Measurements from ENCODE around the gene NUP43. TPM values are rescaled to one million over a fixed set of nuclear protein-coding genes. Genes with fewer than 3 reads are reported as not detected.
"Not testable (repeated sequence)": the region's sequence is repeated elsewhere in the genome, so short reads cannot be mapped to it uniquely, and the experiment has no call there.

NUP43 gene
- total RNA-seq, 1 donor from 2014 or later: 51.4 TPM

GRCh38 chr6:149749082-149749593, 2.8 kb upstream of the NUP43 start:
- DNase-seq (ENCODE audit: low spot score): not testable (repeated sequence)

DNA sequence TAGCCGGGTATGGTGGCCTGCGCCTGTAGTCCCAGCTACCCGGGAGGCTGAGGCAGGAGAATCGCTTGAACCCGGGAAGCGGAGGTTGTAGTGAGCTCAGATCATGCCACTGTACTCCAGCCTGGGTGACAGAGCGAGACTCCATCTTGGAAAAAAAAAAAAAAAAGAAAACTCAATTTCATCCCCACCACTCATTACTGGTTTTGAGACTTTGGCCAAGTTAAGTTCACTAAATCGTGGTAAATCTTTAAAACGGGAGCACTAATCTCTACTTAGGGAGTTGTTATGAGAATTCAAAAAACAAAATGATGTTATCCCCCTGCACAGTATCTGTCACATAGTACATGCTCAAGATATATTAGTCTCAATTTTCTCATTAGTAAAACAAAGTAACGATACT, 1.1 kb downstream of the NUP43 start:
- DNase-seq (ENCODE audit: low spot score): not testable (repeated sequence)

- no peak for DNase-seq (ENCODE audit: low spot score)
Observed at GRCh38 chr6:149734915-149735314, 11.4 kb downstream of the NUP43 start.

DNA sequence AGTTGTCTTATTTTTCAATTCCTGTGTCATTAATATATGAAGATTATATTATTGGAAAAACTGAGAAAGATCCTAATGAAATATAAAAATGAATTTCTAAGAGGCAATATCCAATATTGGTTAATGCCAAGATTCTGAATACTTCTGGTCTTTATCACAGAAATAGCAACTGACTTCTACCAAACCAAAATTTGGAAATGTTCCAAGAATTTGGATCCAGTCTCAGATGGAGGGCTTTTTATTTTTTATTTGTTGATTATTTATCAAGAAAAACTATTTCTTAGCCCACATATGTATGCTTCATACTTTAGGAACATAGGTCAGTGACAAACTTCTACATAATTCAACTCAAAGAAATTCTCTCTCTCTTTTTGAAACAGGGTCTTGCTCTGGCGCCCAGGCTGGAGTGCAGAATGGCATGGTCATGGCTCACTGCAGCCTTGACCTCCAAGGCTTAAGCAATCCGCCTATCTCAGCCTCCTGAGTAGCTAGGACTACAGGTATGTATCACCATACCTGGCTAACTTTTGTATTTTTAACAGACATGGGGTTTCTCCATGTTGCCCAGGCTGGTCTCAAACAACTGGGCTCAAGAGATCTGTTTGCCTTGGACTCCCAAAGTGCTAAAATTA, 13.1 kb downstream of the NUP43 start:
- no peak for DNase-seq (ENCODE audit: low spot score)

DNA sequence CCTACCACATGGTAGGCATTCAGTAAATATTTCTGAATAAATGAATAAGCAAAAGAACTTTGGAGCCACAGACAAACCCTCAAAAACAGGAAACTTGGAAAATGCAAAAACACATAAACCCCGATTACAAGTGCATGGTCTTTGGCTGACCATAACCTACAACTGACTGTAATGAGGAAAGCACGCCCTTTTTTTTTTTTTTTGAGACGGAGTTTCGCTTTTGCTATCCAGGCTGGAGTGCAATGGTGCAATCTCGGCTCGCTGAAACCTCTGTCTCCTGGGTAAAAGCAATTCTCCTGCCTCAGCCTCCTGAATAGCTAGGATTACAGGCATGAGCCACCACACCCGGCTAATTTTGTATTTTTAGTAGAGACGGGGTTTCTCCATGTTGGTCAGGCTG, 16.5 kb downstream of the NUP43 start:
- DNase-seq (ENCODE audit: low spot score): no peak

DNA sequence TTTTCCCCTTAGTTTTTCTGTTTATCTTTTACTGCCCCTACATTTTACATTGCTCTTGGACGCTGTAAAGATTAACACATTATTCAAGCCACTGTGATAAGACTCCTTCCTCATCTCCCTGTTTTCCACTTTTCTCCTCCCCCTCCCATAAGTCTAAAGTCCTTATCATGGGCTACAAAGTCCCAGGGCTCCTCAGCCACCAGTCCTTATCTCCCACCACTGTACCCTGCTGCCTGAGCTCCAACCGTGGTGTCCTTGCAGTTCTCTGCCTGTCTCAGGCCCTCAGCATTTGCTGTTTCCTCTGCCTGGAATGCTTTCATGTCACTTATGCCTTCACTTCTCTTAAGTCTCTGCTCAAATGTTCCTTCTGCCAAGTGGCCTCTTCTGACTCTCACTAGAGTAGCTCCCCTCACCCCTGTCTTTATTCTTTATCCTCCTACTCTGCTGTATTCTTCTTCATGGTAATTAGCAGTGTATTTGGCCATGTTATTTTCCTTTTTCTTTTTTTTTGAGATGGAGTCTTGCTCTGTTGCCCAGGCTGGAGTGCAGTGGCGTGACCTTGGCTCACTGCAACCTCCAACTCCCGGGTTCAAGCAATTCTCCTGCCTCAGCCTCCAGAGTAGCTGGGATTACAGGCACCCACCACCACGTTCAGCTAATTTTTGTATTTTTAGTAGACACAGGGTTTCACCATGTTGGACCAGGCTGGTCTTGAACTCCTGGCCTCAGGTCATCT, 17.7 kb downstream of the NUP43 start:
- DNase-seq (ENCODE audit: low spot score): no peak

DNA sequence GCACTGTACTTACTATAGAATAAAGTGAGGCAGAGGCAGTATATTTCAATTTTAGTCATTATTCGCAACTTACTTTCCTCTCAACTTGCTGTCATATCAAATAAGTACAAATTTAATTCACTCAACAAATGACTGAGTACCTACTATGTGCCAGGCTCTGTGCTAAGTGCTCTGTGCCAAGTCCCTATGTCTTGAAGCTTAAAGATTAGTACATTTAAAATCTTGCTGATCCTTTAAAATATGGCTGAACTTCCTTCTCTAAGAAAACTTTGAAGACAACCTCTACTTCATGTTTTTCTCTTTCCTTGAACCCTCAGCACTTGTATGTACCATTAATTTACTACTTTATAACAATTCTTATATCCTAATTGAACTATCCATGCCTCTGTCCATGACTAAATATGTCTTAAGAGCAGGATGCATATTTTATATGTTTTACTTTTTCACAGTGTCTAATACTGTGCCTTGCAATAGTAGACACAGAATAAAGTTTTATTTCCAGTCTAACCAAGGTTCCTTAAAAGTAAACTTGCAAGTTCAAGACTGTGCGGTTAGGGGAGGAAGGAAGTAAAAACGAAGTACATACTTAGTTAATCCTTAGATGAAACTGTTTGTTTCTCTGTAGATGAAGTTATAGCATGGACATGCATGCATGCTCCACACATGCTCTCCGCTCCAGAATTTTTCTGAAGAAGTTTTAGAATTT, 18.4 kb downstream of the NUP43 start:
- DNase-seq (ENCODE audit: low spot score): no peak

GRCh38 chr6:149725785-149726184, 20.5 kb downstream of the NUP43 start:
- DNase-seq (ENCODE audit: low spot score): no peak

- DNase-seq (ENCODE audit: low spot score): peak; percentile 52
Observed at GRCh38 chr6:149723771-149724417, 22.4 kb downstream of the NUP43 start.

- DNase-seq (ENCODE audit: low spot score): no peak
Observed at GRCh38 chr6:149723262-149723661, 23.1 kb downstream of the NUP43 start.

DNA sequence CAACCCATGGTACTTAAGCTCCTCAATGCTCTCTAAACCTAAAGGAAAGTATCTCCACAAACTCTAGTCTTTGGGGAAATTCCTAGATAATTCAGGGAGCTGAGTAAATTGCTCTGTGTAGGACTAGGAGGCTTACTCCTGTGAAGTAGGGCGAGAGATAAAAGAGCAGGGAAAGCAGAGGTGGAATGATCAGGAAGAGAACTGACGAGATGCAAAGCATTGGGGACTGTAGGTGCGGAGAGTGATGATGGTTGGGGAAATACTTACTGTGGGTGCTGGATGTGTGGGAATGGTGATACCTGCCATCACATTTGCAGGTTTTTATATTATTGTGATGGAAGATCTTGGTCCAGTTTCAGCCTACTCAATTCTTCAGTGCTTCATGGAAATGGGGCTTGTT, 26.8 kb downstream of the NUP43 start:
- no peak for DNase-seq (ENCODE audit: low spot score)

DNA sequence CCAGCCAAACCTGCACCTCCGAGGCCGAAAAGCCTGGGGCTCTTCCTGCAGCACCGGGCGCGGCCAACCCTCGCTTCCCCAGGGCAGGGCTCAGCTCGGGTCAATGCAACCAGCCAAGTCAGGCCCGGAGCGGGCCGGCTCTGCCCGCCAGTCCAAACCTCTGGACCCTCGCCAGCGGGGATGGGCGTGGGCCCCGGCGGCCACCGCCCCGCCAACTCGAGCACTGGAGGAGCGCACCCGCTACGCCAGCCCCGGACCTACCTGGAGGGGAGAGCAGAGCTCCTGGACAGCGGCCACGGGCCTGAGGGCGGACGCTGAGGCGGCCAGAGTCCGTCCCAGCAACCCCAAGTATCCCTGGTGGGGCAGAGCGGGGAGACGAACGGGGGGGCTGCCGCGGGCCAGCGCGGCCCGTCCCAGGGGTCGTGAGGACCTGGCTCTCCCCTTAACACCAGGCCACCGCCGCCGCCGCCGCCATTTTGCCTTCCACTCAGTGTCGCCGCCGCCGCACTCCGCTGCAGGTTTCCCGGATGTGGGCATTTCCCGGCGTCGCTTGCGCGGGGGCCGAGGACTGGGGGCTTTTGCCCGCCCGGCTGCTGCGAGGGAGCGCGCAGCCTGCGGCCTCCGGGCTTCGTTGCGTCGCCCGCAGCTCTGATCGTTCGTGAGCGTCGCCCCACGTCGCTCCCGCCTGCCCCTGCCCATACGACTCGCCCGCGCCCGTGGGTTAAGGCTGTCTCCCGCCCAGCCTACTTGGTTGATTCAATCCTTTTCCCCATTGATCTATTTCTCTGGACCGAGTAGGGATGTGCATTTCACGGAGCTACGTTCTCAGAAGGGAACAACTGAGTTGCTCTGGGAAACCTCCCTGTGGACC, 28.5 kb downstream of the NUP43 start, which contains the start of gene LATS1:
LATS1 (minus strand) TSS at position 514 of the 871 bp plus-strand sequence. CDS start 15,975 bp downstream, outside the sequence.
- peak; percentile 92 for DNase-seq (ENCODE audit: low spot score)

- DNase-seq (ENCODE audit: low spot score): no peak
Observed at GRCh38 chr6:149717255-149717587, 29.1 kb downstream of the NUP43 start.

DNA sequence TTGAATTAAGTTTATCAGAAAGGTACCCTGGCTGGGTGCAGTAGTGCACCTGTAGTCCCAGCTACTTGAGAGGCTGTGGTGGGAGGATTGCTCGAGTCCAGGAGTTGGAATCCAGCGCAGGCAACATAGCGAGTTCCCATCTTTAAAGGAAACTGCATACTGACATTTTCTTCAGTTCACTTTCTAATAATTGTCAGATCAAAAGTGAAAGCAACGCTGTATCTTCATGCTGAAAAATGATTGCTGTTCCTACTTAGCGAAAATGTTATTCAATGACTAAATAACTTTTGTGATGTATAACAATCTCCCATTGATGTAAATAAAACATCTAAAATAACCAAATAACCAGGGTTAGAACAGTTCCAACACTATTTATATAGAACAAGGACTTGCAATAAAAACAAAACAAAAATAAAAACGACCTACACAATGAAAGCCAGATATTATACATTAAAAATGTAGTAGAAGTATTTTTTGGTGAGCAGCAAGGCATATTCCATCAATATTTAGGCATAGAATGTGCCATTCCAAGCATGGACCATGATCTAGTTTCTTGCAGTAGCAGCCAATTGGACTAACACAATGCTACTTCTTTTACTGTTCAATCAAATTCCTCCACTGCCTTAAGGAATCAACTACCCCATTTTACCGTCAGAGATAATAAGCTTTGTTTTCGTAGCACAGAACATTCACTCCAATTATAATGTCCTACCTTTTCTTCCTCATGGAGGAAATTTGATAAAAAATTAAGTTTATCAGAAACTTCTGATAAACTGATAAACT, 30.0 kb downstream of the NUP43 start:
- no peak for DNase-seq (ENCODE audit: low spot score)

DNA sequence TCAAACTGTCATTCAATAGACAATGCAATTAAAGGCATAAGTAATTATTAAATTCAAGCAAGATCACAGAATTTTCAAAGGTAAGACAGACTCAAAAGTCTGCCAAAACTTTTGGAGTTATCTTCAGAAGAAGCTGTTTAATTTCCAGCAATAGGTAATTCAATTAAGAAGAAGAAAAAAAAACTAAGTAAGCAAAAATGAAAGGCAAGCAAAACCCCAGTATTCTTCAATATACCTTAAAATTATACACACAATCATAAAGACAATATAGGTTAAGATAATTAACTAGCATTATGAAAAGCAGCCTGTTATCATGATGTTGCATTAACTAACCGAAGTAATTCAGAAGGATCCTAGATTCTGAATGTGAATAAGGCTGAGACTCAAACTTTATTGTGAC, 31.9 kb downstream of the NUP43 start:
- no peak for DNase-seq (ENCODE audit: low spot score)

DNA sequence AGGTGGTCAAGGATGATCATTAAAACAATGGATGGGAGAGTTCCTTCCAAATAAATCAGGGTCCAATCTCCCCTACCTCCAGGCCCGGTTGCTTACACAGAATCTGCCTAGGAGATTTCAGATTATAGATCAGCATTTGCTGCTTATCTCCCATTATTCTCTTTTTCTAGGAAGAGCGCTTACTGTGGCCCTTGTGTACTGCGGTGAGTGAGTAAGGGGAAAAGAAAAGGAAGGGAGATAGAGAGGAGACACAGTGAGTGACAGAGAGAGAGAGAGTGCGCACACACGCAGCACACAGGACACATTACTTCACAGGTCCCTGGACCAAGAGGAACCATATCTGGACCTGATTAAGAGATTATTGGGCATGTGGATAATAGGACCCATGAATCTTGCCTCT, 34.6 kb downstream of the NUP43 start:
- DNase-seq (ENCODE audit: low spot score): no peak

- no peak for DNase-seq (ENCODE audit: low spot score)
Observed at GRCh38 chr6:149701714-149702113, 44.6 kb downstream of the NUP43 start.

DNA sequence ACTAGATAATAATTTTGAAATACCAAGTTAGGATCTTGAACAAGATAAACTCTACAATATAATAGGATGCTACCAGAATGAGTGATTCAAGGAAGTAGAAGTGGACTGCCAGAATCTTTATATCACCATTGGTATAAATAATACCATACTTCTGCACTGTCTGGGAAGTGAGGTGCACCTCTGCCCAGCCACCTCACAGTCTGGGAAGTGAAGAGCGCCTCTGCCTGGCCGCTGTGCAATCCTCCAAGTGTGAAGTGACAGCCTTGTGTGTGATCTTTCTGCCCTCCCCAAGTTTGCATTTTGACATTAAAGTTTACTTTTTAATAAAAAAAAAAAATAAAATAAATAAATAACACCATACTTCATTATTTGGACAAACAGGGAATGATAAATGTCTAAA, 47.2 kb downstream of the NUP43 start:
- DNase-seq (ENCODE audit: low spot score): no peak

- DNase-seq (ENCODE audit: low spot score): no peak
Observed at GRCh38 chr6:149698175-149698574, 48.2 kb downstream of the NUP43 start.

DNA sequence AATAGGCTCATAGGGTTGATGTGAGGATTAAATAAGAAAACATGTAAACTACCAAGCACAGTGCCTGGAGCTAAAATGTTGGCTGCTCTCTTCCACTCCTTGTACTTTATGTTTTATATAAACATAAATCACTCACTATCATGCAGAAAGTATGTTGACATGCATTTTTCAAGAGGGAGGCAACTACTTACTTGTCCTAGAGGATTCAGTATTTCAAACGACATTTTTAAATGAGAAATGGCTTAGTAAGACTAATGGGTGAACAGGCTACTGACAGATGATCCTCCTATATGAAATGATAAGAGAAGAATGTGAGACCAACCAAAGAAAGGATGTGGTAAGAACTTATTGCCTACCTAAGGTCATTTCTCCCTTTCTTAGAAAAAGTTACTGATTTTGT, 49.4 kb downstream of the NUP43 start:
- DNase-seq (ENCODE audit: low spot score): no peak

Data from ureter (tissue), 1 donor.